ENCODE data around the gene FCN1. TPM values are rescaled to one million over a fixed set of nuclear protein-coding genes. Genes with fewer than 3 reads are reported as not detected.
A peak's percentile ranks its signal among the peaks of the same experiment; 100 is the strongest.

FCN1 gene
- total and polyA plus RNA-seq, 2 donors, result 1.9 to 3.6 TPM

DNA sequence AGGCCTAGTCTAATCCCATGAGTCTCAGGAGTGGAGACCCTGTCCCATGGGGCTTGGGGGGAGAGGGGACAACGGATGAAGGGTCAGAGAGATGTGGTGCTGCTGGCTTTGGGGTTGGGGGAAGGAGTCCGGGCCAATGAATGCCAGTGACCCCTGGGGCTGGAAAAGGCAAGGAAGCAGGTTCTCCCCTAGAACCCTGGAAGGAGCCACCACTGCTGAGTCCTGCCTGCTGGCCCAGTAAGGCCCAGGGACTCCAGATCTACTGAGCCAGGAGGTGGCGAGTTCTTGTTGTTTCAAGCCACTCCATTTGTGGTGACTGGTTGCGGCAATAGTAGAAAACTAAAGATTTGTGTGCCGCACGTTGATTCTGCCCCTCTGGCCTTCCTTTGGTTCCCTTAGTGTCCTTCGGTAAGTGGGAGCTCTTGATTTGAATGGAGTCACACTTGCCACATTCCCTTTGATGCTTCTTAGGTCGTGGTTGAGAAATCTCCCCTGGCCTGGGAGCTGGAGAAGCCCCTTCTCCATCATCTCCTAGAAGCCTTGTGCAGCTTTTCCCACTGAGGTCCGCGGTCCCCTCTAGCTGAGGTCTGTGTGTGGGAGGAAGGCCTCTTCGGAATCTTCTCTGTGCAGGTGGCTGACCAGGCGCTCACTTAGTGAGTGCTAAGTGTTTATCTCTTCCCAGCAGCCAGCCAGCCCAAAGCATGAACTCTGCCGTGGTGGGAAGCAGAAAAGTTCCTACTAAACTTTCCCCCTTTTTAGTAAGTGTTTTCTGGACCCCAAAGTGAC, 9.0 kb downstream of the FCN1 start:
- DNase-seq (ENCODE audit: extremely low spot score), result no peak
- Histone ChIP-seq H3K27ac (ENCODE audit: low read depth) (no peak overlapping the region), H3K4me1 (ENCODE audit: insufficient read depth) (no peaks in the 10 kb centered on the region), H3K36me3 (ENCODE audit: insufficient read depth) (no peaks in the 10 kb centered on the region), H3K4me3 (ENCODE audit: low read depth, low read length) (no peak overlapping the region)
- 81% methylated on average over 13 of the region's 13 CpGs for WGBS

DNA sequence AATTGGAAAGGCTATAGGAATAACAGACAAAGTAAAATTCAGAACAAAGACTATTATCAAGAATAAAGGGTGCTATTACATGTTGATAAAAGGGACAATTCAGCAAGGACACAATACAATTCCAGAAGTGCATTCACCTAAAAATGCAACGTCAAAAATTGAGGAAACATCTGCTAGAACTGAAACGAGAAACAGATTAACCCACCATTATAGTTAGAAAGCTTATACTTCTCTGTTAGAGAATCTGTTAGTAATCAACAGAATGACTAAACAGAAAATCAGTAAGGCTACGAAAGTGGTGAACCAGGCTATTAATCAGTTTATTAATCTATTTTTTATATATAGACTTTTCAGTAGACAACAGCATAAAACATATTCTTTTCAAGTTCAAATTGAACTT, 14.8 kb downstream of the FCN1 start:
- no peak overlapping the region for H3K4me3 ChIP-seq (ENCODE audit: low read depth, low read length)
- no peaks in the 10 kb centered on the region for H3K4me1 ChIP-seq (ENCODE audit: insufficient read depth)
- 49% methylated on average over 3 of the region's 3 CpGs for WGBS
- no peak overlapping the region for H3K27ac ChIP-seq (ENCODE audit: low read depth)
- no peak for DNase-seq (ENCODE audit: extremely low spot score)
- no peaks in the 10 kb centered on the region for H3K36me3 ChIP-seq (ENCODE audit: insufficient read depth)

DNA sequence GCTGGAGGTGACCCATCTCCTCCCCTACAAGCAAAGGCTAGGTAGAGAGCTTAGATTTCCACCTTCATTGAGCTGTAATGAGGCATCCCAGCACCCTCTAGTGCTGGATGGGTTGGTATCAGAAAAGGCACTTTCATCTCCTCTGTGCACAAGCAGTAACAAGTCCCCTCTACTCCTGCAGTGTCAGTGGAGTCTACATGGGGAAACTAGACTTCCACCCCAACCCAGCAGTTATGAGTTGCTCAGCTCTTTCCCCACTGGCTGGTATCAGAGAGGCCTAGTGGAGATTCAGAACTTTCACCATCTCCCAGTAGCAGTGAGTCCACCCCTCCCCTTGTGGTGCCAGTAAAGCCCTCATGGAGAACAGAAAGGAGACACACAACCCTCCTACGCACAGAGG, 17.9 kb downstream of the FCN1 start:
- DNase-seq (ENCODE audit: extremely low spot score), result no peak
- Histone ChIP-seq H3K4me3 (ENCODE audit: low read depth, low read length) (no peak overlapping the region), H3K36me3 (ENCODE audit: insufficient read depth) (no peaks in the 10 kb centered on the region), H3K27ac (ENCODE audit: low read depth) (no peak overlapping the region), H3K4me1 (ENCODE audit: insufficient read depth) (no peaks in the 10 kb centered on the region)
- WGBS, result 100% methylated on average over 1 of the region's 1 CpG

DNA sequence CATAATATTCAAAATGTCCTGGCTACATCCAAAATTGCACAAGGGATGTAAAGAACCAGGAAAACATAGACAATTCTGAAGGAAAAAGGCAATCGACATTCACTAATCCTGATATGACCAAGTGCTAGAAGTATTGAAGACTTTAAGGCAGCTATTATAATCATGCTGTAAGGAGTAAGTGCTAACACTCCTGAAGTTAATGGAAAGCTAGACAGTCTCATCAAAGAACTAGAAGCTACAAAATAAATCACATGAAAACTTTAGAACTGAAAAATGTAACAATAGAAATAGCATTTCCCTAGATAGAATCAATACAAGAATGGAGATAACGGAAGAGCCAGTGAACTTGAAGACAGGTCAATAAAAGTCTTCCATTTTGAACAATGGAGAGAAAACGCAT, 18.5 kb downstream of the FCN1 start:
- H3K4me3 ChIP-seq (ENCODE audit: low read depth, low read length), result no peak overlapping the region
- 94% methylated on average over 3 of the region's 3 CpGs for WGBS
- no peak overlapping the region for H3K27ac ChIP-seq (ENCODE audit: low read depth)
- no peak for DNase-seq (ENCODE audit: extremely low spot score)
- H3K36me3 ChIP-seq (ENCODE audit: insufficient read depth), result no peaks in the 10 kb centered on the region
- no peaks in the 10 kb centered on the region for H3K4me1 ChIP-seq (ENCODE audit: insufficient read depth)

DNA sequence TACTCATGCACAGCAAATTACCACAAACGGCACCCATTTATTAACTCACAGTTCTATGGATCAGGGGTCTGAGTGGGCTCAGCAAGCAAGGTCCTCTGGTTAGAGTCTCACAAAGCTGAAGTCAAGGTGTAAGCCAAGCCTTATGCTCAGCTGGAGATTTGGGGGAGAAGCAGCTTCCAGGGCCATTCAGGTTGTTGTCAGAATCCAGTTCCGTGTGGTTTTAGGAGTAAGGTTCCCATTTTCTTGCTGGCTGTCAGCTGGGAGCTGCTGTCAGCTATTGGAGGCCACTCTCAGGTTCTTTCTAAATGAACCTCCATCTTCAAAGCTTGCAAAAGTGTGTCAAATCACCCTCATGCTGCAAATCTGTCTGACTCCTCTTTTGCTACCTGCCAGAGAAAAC, 19.4 kb downstream of the FCN1 start:
- DNase-seq (ENCODE audit: extremely low spot score), result no peak
- Histone ChIP-seq H3K27ac (ENCODE audit: low read depth) (no peak overlapping the region), H3K36me3 (ENCODE audit: insufficient read depth) (no peaks in the 10 kb centered on the region), H3K4me1 (ENCODE audit: insufficient read depth) (no peaks in the 10 kb centered on the region), H3K4me3 (ENCODE audit: low read depth, low read length) (no peak overlapping the region)
- 47% methylated on average over 2 of the region's 2 CpGs for WGBS

DNA sequence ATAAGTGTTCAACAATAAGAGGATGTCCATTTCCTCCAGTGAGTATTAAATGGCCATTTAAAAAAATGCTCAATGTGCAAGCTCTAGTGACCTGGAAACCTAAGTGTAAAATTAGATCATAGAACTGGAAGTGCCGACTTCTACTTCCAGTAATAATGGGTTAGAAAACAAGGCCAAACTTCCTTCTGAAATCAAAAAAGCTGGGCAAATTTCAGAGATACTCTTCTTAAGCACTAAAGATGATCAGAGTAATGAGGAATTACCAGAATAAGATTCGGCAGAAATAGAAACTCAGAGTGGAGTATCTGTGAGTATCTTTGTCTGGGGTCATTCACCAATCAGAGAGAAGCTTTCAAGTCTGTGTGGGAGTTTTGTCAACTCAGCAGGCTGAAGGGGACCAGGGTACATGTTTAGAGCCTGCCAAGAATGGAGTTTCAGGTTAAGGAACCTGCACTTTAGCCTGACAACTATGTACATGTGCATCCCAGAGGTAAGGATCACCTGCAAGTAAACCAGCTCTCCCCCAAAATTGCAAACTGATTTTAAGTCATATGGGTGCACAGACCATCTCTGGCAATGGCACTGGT, 20.0 kb downstream of the FCN1 start:
- Histone ChIP-seq H3K36me3 (ENCODE audit: insufficient read depth) (no peaks in the 10 kb centered on the region), H3K4me3 (ENCODE audit: low read depth, low read length) (no peak overlapping the region), H3K4me1 (ENCODE audit: insufficient read depth) (no peaks in the 10 kb centered on the region), H3K27ac (ENCODE audit: low read depth) (no peak overlapping the region)
- 58% methylated on average over 2 of the region's 2 CpGs for WGBS
- DNase-seq (ENCODE audit: extremely low spot score), result no peak

DNA sequence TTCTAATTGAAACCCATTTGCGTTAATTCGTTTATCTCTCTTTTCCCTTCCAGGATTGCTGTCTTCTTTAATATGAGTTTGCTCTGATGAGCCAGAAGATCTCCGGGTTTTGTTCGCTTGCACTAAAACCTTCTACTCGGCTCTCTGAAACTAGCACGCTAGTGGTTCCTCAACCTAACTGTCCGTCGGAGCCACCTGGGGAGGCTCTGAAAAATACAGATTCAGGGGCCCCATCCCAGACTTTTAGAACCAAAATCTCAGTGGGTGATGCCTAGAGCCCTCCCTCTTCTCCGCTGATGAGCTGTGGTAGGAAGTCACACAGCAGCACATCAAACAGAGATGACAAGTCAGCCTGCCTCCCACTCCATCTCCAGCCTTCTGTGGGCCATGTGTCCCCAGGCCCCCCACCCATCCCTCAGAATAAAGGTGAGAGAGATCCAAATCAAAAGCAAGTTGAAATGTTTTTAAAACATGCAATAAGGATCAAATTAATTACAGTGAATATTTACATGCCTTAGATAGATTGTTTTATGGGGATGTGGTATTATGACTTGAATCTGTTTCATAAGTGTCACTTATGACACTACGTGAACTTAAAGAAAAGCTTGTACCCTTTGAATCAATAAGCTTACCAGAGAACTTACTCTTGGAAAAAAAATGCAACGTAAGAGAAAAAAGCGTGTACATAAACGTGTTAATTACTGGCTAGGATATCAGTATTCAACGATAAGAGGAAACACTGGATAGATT, 20.7 kb downstream of the FCN1 start:
- Histone ChIP-seq H3K36me3 (ENCODE audit: insufficient read depth) (no peaks in the 10 kb centered on the region), H3K4me1 (ENCODE audit: insufficient read depth) (no peaks in the 10 kb centered on the region), H3K4me3 (ENCODE audit: low read depth, low read length) (no peak overlapping the region), H3K27ac (ENCODE audit: low read depth) (no peak overlapping the region)
- WGBS, result 62% methylated on average over 14 of the region's 14 CpGs
- no peak for DNase-seq (ENCODE audit: extremely low spot score)

GRCh38 chr9:134895908-134896833, 21.5 kb downstream of the FCN1 start:
- peak; percentile 70 for DNase-seq (ENCODE audit: extremely low spot score)
- no peaks in the 10 kb centered on the region for H3K36me3 ChIP-seq (ENCODE audit: insufficient read depth)
- H3K4me1 ChIP-seq (ENCODE audit: insufficient read depth), result no peaks in the 10 kb centered on the region
- no peak overlapping the region for H3K4me3 ChIP-seq (ENCODE audit: low read depth, low read length)
- H3K27ac ChIP-seq (ENCODE audit: low read depth), result no peak overlapping the region
- 28% methylated on average over 14 of the region's 14 CpGs for WGBS

DNA sequence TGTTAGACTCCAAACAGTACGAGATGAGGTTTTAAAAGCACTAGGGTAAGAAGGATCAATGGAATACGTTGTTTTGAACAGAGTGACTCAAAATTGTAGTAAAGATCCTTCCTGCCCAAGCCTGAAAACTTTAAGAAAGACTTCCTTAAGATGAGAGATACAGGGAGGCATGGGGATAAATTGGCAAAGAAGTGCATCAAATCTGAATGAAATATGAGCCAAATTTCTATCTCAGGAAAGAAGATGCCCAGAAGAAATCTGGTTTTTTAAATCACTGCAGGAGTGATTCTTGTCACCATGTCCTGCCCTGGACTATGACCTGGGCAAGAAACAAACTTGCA, 22.2 kb downstream of the FCN1 start:
- H3K27ac ChIP-seq (ENCODE audit: low read depth), result no peak overlapping the region
- no peak overlapping the region for H3K4me3 ChIP-seq (ENCODE audit: low read depth, low read length)
- no peak for DNase-seq (ENCODE audit: extremely low spot score)
- H3K4me1 ChIP-seq (ENCODE audit: insufficient read depth), result no peaks in the 10 kb centered on the region
- H3K36me3 ChIP-seq (ENCODE audit: insufficient read depth), result no peaks in the 10 kb centered on the region
- 45% methylated on average over 2 of the region's 2 CpGs for WGBS

- Histone ChIP-seq H3K4me3 (ENCODE audit: low read depth, low read length) (no peak overlapping the region), H3K4me1 (ENCODE audit: insufficient read depth) (no peaks in the 10 kb centered on the region), H3K36me3 (ENCODE audit: insufficient read depth) (no peaks in the 10 kb centered on the region), H3K27ac (ENCODE audit: low read depth) (no peak overlapping the region)
- DNase-seq (ENCODE audit: extremely low spot score), result no peak
- WGBS, result 45% methylated on average over 3 of the region's 3 CpGs
Observed at GRCh38 chr9:134895097-134895496, 22.6 kb downstream of the FCN1 start.

DNA sequence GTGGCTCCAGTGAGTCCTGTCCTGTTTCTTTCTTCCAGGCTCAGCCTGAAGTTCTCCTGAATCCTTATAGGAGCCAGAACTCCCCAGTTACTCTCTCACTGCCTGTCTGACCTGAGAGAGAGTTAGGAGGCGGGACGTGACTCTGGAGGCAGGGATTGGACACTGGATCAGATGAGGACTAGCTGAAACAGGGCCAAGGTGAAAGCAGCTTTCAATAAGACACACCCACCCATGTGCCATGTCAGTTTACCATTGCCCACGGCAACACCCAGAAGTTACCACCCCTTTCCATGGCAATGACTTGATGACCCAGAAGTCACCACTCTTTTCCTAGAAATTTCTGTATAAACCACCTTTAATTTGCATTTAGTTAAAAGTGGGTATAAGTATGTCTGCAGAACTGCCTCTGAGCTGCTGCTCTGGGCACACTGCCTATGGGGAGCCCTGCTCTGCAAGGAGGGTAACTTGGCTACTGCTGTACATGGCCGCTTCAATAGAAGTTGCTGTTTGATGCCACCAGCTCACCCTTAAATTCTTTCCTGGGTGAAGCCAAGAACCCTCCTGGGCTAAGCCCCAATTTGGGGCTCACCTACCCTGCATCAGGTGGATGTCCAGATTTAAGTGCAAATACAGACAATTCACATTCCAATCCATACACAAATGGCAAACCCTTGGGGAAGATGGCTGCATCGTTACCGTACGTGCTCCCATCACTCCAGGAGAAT, 23.4 kb downstream of the FCN1 start:
- Histone ChIP-seq H3K36me3 (ENCODE audit: insufficient read depth) (no peaks in the 10 kb centered on the region), H3K4me3 (ENCODE audit: low read depth, low read length) (no peak overlapping the region), H3K4me1 (ENCODE audit: insufficient read depth) (no peaks in the 10 kb centered on the region), H3K27ac (ENCODE audit: low read depth) (no peak overlapping the region)
- whole genome bisulfite sequencing, result 96% methylated on average over 7 of the region's 7 CpGs
- DNase-seq (ENCODE audit: extremely low spot score), result no peak

DNA sequence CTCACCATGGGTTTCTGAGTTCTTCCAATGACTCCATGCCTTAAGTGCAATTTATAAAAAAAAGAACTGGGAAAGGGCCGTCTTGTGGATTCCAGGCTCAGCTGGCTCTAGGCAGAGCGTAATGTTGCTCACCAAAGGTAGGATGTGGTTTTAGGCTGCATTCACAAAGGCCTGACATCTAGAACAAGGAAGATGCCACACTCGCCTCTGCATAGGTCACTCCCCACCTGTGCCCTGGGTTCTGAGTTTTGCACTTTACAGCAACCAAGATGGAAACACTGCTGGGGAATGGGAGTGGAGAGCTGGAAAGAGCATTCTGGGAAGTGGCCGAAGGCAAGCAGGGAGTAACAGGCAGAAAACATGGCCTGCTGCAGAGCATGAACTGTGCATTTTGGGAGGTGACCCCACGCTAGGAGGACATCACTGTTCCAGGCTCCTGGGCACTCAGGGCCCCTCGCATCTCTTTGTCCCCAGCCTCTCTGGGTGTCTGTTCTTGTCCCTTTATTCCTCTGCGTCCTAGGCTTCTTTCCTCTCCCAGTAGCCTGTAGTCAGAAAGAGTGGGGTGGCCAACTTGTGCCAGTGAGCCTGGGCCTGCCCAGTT, 24.8 kb downstream of the FCN1 start:
- H3K4me3 ChIP-seq (ENCODE audit: low read depth, low read length), result no peak overlapping the region
- H3K4me1 ChIP-seq (ENCODE audit: insufficient read depth), result no peaks in the 10 kb centered on the region
- no peaks in the 10 kb centered on the region for H3K36me3 ChIP-seq (ENCODE audit: insufficient read depth)
- 87% methylated on average over 7 of the region's 7 CpGs for WGBS
- no peak overlapping the region for H3K27ac ChIP-seq (ENCODE audit: low read depth)
- DNase-seq (ENCODE audit: extremely low spot score), result no peak
